NB4 (cell line): ENCODE results near the gene MEF2A.

Experiments used
- CTCF ChIP-seq: IDR thresholded peaks from one replicate; pipeline ENCODE4 v1.5.1; 2012; ENCODE audit warnings: low read depth, low read length
- MAX ChIP-seq: IDR thresholded peaks from 2 replicates; pipeline ENCODE4 v1.6.1; 2011; ENCODE audit warnings: low read depth, low read length
- MYC ChIP-seq: IDR thresholded peaks from 2 replicates; pipeline ENCODE4 v1.6.1; 2011; ENCODE audit warnings: low read depth, low read length
- POLR2A ChIP-seq: IDR thresholded peaks from 2 replicates; pipeline ENCODE4 v1.6.1; 2011; ENCODE audit warnings: mild to moderate bottlenecking; ENCODE audit not compliant: insufficient read length; ENCODE audit errors: extremely low read depth

DNA sequence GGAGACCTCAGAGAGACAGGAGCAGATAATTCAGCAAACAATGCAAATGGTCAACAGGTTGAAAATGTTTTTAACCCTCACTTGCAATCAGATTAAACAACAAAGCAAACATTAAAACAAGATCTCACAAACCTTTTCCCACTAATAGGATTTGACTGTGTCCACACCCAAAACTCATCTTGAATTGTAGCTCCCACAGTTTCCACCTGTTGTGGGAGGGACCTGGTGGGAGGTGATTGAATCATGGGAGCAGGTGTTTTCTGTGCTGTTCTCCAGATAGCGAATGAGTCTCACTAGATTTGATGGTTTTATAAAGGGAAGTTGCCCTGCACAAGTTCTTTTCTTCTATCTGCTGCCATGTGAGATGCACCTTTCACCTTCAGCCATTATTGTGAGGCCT, 168.8 kb downstream of the MEF2A start:
- TF ChIP-seq MAX (no peak), CTCF (no peak), MYC (no peak), POLR2A (no peak)
